ENCODE data around the gene ABCC12.

Gene ABCC12

DNA sequence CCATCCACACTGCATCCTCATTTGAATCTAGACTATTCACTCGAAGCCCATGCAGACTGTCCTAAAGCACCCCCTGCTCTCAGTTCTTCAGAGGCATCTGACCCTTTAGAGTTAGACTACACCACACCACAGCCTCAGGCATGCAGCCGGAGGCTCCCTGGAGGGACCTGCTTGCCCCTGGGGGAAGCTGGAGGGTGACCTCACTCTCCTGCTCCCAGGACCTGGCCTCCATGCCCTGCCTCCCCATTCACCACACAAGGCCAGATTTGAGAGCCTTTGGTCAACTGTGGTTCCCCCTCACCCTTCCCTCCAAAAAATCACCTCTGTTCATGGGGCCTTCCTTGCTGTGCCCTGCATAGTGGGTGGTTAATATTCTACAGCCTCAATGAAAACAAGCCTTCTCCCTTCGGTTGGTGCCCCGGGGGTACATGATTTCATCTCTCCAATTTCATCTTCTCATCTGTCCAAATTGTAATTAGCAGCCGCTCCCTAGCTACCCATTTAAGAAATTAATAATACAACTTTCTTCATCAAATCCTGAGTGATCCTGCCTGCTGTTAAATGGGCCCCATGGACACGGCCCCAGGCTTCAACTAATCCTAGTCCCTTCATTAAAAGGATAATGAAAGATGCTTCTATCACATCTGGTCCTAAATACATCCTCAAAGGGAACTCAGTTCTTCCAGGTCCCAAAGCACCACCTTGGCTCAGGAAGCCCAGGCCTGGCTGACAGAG lies 24.4 kb downstream of the ABCC12 start:
- no peak for DNase-seq

DNA sequence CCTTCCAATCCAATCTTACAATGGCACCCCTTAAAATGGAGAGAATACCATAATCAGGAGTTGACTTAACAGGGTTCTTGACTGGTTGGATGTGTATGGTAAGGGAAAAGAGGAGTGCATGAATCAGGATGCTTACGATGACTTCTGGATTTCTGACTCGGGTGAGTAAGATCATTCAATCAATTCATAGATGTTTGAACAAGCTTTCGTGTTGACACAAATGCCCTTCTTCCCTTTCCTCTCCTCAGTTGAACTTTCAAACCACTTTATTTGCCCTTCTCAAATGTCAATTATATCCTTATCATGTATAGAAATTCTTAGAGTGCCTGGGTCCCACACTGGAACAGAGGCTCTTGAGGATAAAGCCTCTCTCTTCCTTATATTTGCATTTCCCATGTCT lies 25.9 kb downstream of the ABCC12 start:
- DNase-seq = no peak

DNA sequence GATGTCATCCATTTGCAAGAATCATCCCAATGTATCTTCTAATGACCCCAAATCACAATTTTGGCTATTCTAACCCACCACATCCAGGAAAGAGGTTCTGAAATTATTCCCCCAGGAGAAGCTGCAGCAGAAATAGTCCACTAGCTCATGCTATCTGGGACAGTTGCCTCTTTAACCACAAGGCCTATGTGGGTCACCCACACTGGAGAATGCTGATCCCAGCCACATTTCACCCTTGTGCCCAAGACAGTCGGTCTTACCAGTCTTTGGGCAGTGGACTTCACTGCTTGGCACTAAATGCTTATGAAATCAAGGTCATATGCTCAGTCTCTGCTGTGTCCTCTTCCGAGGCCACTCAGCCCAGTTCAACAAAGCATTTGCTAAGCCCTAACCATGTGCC lies 27.0 kb downstream of the ABCC12 start:
- DNase-seq = no peak

DNA sequence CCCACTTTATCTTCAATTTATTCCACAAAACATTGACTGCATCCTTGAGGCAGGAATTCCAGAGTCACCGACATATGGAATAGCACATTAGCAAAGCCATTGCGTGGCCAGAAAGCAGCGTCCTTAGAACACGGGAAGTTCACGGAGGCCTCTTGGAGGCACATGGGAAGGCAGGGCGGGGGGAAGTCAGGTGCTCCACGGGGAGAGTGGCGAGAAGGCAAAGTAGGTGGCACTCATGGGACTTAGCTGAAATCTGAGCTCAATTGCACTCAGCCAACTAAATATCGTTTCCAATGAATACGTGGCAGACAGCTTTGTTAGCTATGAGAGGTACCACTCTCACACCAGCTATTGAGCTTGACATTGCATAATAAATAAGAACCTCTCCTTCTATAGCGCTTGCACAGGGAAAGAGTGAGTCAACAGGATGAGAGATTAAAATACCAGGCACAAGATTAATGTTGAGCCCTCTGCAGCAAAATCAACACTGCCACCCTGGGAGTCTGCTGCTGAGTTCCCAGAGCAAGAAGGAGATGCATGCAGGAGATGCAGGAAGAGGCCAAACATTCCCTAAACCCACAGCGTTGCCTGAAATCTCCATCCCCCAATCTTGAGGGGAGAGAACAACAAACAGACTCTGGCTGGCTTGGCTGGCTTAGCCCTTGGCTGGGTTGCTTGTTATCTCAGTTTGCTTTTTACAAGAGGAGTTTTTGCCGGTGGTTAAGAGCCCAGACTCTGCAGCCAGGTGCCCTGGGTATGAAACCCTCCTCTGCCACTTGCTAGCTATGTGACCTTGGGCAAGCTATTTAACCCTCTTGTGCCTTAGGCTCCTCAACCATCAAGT lies 28.8 kb downstream of the ABCC12 start:
- DNase-seq = no peak

DNA sequence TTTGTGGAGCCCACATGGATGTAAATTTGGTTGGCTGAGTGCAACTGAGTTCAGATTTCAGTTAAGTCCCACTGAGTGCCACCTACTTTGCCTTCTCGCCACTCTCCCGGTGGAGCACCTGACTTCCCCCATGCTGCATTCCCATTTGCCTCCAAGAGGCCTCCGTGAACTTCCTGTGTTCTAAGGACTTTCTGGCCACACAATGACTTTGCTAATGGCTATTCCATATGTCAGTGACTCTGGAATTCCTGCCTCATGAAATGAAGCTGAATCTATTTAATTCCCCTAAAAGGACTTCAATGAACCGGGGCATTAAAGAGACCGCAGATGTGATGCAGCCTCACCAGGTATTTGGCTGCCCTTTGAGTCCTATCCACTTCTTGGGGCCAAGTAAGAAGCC lies 29.9 kb downstream of the ABCC12 start:
- no peak for DNase-seq

DNA sequence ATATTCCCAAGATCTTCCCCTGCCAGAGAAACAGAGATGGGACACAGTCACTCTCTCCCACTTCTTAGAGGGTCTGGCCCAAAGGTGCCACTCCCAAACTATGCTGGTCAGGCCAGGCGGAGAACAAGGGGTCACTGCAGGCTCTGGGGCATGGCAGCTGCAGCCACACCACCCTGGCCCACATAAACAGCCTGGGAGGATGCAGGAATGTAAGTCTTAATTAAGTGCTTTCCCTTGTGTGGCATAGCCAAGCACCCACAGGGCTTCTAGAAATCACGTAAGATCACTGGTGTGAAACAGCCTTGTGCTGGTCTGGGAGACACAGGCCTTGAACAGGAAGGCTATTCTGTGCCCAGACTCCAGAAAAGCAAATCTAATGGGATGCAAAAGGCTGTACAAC lies 31.5 kb downstream of the ABCC12 start:
- no peak for DNase-seq

DNA sequence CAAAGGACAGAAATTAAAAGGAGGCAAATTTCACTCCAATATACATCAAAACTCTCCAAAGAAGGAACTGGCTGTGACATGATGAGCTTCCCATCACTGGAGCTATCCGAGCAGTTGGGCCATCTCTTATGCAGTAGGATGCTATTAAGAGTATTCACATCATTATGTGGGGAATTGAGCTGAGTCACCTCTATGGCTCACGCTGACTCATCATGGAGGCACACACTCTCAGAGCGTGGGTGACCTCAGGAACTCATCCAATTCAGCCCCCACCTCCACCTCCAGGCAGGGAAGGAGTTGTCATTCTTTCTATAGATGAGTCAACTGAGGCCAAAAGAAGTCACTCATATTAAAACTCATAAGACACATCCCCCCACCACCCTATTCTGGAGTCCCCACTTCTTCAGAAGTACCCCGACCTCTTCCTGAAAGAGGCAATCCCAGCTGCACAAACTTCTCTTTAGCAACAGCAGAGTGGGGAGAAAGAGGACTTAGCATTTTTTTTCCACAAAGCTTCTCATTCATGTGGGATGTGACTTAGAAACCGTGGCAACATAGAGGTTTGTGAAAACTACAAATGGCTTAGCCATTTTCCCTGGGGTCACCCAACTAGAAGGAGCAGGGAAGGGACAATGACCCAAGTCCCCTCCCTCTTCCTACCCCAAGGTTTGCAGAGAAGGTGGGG lies 32.5 kb downstream of the ABCC12 start:
- DNase-seq = peak in 1 of 5 donors; percentile 55

DNA sequence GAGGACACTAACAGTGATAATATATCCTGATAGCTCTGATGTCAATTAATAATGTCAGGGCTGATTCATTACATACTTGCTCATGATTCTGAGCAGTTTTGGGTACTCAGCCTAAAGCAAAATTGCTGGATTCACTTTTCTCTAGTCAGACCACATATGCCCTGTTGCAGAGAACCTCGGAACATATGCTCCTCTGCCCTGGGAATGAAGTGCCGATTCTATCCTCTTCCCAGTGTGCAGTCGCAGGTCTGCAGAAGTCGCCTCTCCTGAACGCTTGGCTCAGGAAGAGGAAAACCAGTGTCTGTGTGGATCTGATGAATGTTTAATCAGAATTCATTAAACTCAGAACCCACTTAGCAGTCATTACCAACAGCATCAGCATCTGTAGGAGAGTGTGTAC lies 34.5 kb downstream of the ABCC12 start:
- no peak for DNase-seq

DNA sequence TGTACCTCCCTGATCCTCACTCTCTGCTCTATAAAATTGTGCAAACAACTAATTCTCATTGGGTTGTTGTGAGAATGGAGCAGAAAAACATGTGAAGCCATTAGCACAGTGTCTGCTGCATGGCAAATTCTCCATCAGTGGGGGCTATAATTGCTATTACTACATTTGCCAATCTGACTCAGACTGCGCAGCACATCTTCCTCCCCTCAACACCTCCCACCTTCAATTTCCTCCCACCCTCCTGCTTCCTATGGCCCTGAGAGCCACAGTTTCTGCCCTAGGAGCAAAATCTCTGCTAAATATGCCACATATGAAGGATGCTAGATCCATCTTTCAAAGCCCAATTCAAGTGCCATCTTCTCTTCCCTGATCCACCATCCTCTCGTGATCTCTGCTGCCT lies 37.0 kb downstream of the ABCC12 start:
- no peak for DNase-seq

DNA sequence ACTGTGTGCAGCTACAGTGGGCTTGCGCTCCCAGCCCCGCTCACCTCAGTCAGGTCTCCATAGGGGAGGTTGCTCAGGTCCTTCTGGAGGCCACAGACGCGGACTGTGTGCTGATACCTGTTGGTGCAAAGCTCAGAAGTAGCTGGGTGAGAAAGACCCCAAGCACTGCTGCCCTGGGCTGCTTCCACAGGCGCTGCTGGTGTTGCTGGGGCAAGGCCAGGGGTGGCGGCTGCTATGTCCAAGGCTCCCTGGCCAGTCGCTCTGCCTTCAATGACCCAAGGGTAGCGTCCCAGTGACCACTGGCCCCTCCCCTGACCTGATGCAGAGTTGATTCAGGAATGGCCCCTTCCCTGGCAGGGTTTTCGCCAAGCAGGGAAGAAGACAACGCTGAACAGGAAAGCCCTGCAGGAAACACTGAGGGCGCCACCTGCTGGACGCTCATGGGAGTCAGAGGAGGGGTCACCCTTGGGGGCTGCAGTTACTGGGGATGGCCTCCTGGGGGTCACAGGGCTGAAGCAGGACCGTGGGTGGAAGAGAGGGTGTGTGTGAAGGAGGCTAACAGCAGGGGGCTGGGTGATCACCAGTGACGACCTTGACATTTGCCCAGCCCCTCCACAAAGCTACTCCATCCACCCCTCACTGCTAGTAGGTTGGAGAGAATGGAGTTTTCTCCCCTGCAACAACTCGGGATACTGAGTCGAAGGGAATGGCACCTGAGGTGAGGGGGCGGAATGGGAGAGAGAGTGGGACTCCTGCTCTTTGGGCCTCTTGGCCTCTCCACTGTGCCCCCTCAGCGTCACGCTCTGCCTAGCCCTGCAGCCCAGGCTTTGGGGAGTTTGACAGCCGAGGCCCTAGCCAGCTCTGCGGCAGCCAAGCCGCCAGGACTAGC lies 38.3 kb downstream of the ABCC12 start:
- DNase-seq = peak; percentile 15 to 48 (median 22)

DNA sequence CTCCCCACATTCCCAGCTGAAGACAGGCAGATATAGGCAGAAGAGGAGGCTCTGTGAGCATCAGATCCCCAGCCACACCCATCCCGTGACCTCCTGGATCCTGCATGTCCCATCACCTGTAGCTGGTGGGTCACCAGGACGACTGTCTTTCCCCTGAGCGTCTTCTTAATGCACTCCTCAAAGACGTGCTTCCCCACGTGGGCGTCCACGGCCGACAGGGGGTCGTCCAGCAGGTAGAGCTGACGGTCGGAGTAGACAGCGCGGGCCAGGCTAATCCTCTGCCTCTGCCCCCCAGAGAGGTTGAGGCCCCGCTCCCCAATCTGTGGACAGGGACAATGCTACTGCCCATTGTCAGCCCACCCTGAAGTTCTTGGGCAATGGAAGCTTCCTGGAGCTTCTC lies 40.5 kb downstream of the ABCC12 start:
- DNase-seq = no peak

DNA sequence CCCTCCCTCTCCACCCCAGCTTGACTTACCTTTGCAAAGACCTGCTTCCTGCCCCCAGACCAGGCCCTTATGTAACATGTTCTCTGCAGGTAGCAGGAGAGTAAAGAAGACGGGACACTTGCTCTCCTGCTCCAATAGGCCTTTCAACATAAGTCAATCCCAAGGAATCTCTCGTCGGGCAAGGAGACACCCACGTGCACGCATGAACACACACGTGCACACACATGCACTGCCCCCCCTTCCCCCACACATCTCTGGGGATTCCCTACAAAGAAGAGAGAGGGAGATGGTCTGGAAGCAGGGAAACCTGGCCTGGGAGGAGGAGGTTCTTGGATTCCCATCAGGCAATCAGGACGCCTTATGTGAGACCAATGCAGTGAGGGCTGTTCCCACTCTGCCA lies 41.4 kb downstream of the ABCC12 start:
- DNase-seq = no peak

DNA sequence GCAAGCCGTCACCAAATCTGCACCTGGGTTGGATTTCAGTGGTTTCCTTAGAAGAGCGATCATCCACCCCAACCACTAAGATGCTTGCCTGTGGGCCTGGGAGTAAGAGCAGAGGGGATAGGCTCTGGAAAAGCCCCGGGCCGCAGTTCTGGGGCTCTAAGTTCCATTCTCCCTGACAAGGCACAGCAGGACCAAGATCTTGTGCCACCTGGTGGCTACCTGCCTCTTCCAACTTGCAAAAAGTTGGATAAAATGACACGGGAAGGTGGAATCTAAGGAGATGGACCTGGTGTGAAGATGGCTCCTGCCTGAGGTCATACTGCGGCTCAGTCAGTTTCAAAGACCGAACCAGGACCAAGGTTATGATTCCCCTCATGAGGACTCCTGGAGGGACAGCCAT lies 42.3 kb downstream of the ABCC12 start:
- no peak for DNase-seq

DNA sequence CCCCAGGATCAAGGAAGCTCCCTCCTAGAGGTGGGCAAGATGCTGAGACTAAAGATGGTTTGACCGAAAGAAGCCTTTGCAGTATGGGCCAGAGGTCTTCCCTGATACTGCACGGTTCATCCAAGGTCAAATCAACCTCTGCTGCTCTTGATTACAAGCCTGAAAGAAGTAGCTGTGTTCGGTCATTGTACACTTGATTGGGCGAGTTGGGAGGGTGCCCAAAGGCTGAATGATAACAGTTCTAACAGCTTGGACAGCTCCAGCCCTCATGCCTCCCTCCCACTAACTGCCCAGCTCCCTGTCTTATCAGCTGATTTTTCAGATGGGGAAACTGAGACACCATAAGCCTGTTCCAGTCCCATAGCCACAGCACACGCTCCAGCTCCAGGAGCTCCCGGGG lies 42.8 kb downstream of the ABCC12 start:
- no peak for DNase-seq

DNA sequence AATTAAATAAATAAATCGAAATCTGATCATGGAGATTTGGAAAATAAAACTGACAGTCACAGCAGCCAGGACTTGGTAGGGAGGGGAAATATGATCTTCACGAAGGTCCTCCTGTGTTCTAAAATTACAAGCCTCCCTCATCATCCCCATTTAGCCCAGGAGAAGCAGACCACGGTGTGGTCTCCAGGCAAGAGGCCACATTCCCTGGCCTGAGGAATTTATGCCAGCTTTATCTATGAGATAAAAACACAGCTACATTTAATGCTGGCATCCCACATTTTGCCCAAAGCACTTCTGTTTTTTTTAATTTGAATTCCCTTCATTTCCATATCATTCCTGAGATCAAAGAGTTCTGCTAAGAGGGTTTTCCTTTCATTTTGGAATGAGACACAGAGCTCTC lies 43.2 kb downstream of the ABCC12 start:
- DNase-seq = no peak

DNA sequence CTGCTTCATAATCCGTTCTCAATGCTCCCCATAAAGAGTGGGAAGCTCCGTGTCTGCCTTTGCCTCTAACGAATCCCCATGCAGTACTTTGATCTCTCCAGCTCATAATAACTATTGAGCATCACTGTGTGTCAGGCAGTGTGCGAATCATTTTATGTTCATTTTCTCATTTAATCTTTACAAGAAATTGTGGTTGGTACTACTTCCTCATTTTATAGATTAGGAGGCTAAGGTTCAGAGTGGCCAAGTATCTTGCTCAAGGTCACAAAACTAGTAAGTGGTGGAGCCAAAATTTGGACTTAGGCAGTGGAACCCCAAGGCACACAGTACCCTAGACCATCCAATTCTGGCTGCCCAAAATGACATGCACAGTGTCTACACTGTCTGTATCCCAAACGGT lies 44.8 kb downstream of the ABCC12 start:
- DNase-seq = no peak

DNA sequence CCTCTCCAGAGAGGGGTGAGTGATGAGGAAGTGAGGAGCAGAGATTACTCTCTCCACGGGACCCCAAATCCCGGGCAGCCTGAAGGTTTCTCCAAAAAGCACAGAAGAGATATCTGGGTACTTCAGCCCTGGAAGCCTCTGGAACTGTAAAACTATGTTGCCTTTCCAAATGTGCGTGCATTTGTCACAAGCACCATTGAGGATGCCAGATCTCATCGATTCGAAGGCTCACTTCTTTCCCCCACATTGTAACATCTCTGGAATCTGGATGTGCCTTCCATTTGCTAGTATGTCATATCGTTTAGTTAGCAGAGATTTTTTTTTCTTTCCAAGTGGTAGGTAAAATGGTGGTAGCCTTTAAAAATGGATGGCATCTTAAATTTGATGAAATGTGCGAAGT lies 45.8 kb downstream of the ABCC12 start:
- DNase-seq = no peak

DNA sequence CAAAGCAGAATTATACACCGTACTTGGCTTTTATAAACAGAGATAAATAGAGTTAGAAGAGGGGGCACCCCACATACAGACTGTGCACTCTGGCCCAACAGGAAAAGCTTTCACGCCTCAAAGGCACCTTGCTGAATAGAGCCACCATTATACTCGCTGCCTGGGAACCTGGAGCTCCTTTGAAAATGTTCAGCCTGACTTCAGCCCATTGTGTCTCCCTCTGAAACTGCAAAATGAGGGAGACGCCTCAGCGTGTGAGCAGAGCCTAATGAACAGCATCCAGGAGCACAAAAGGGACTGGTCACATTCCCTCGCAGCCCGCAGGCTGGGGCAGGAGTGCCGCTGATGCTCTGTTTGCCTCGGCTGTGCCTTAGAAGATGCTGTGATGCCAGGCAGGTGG lies 46.3 kb downstream of the ABCC12 start:
- DNase-seq = no peak

DNA sequence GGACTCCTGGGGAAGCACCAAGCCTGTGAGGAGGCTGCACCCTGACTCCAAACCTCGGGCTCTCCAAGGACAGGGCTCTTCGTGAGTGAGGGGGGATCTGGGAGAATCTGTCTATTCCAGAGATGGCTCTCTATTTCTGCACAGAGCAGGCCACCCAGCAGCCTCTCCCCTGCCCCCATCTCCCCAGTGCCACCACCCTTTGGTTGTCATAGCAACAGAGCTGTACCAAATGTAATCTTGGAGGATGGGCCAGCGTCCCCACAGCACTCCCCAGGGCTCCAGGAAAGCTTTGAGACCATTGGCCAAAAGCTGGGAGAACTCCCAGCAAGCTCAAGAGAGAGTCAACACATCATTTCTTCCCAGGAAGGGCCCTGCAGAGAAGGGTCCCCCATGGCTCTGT lies 49.3 kb downstream of the ABCC12 start:
- no peak for DNase-seq
